Panc1 (cell line): ENCODE results near the gene ZFR2. TPM values are rescaled to one million over a fixed set of nuclear protein-coding genes. Genes with fewer than 3 reads are reported as not detected.
"Not testable (repeated sequence)": the region's sequence is repeated elsewhere in the genome, so short reads cannot be mapped to it uniquely, and the experiment has no call there.

Source experiments
- ATAC-seq: fragments of 200-7000 bp; cut with Tn5 transposase; 2 replicates; pipeline ENCODE4 v1.9.1; 2020; ENCODE audit warnings: mild to moderate bottlenecking, moderate library complexity
- BruUV-seq: library from RNA; stranded (reverse); fragments of 400-500 nt; replicated peaks from 2 replicates; lab custom pipeline; 2021; lab: Mats Ljungman, UMichigan
- CTCF ChIA-PET: fragments of 300-600 bp; sonication (Branson Sonifier 250); formaldehyde crosslinking; loops from one replicate; lab custom pipeline; 2022; ENCODE audit warnings: antibody characterized with exemption; lab: Charles Lee
- POLR2A ChIA-PET: fragments of 300-600 bp; sonication (Branson Sonifier 250); formaldehyde crosslinking; loops from one replicate; lab custom pipeline; 2022; ENCODE audit warnings: antibody characterized with exemption; lab: Charles Lee
- DNase-seq: peaks from one replicate; pipeline ENCODE4 v3.0.0-alpha.2; 2010; ENCODE audit warnings: low read depth, low spot score
- H3K27ac ChIP-seq: 2 replicates; pipeline ENCODE4 v1.5.1; 2011; ENCODE audit warnings: mild to moderate bottlenecking, low read length, inconsistent platforms
- H3K27me3 ChIP-seq: fragments of 200-500 bp; sonication (Bioruptor generic); 2 replicates; pipeline ENCODE4 v1.6.0; 2014; ENCODE audit warnings: low read length, inconsistent platforms; ENCODE audit not compliant: control insufficient read depth, insufficient read depth
- H3K36me3 ChIP-seq: fragments of 200-500 bp; sonication (Bioruptor generic); 2 replicates; pipeline ENCODE4 v1.5.1; 2014; ENCODE audit warnings: inconsistent platforms, mild to moderate bottlenecking, low read length, moderate library complexity; ENCODE audit not compliant: control insufficient read depth, insufficient read depth
- H3K4me1 ChIP-seq: 2 replicates; pipeline ENCODE4 v1.5.1; 2011; ENCODE audit warnings: inconsistent platforms, mild to moderate bottlenecking, low read length, moderate library complexity; ENCODE audit not compliant: control insufficient read depth, insufficient read depth
- H3K4me3 ChIP-seq, 2 experiments: 2 replicates each; pipeline ENCODE4 v1.5.1; 2011 to 2012; ENCODE audit warnings: low read depth in 2 of 2, low read length in 2 of 2, mild to moderate bottlenecking in 2 of 2, inconsistent platforms in 1 of 2, moderate library complexity in 1 of 2
- H3K9me3 ChIP-seq: fragments of 200-500 bp; sonication (Bioruptor generic); 2 replicates; pipeline ENCODE4 v1.5.1; 2014; ENCODE audit warnings: low read depth, mild to moderate bottlenecking, inconsistent platforms, low read length, moderate library complexity; ENCODE audit not compliant: control insufficient read depth, insufficient read depth
- CTCF ChIP-seq: fragments of 450-650 bp; IDR thresholded peaks from 2 replicates; pipeline ENCODE4 v1.5.1; 2017; ENCODE audit warnings: mild to moderate bottlenecking
- POLR2AphosphoS5 ChIP-seq: IDR thresholded peaks from 2 replicates; pipeline ENCODE4 v1.6.1; 2012; ENCODE audit warnings: mild to moderate bottlenecking, low read depth, low read length, moderate library complexity
- REST ChIP-seq, 2 experiments: IDR thresholded peaks; 2 replicates each; pipeline ENCODE4 v1.6.1; 2011 to 2012; ENCODE audit warnings: low read depth in 2 of 2, control low read depth in 1 of 2, low read length in 1 of 2, mild to moderate bottlenecking in 1 of 2, moderate library complexity in 1 of 2; ENCODE audit not compliant: insufficient read depth in 1 of 2
- SIN3A ChIP-seq: IDR thresholded peaks from 2 replicates; pipeline ENCODE4 v1.6.1; 2012; ENCODE audit warnings: low read depth, mild to moderate bottlenecking, low read length, moderate library complexity, borderline replicate concordance; ENCODE audit not compliant: insufficient read depth
- TCF7L2 ChIP-seq: IDR thresholded peaks from 2 replicates; pipeline ENCODE4 v1.6.1; 2011; ENCODE audit warnings: mild to moderate bottlenecking, low read depth, low read length, inconsistent platforms
- in situ Hi-C: cut with HindIII; loops from 2 replicates; pipeline ENCODE4 v1.10.0; 2016; ENCODE audit warnings: low sequenced_read_pairs, low pct_unique_long_range_greater_than_20kb
- intact Hi-C: fragments of 100-400 bp; cut with micrococcal nuclease; formaldehyde crosslinking; loops from one replicate; pipeline ENCODE4 v1.10.0; 2022; ENCODE audit not compliant: unreplicated experiment
- total RNA-seq: library from RNA; stranded (reverse); gene quantifications from one replicate; pipeline ENCODE4 v1.2.1, GENCODE V29; 2021; ENCODE audit not compliant: unreplicated experiment

The ZFR2 gene
- total RNA-seq, 1 experiment from 2014 or later, result 0.74 TPM

- intact Hi-C loops, result no loop called here
- ATAC-seq, result no peak
- Histone ChIP-seq H3K9me3 (no peaks in the 10 kb centered on the region), H3K4me1 (no peaks in the 10 kb centered on the region), H3K4me3 (no peak overlapping the region), H3K36me3 (no peaks in the 10 kb centered on the region), H3K27ac (no peak overlapping the region), H3K27me3 (no peaks in the 10 kb centered on the region)
- ChIA-PET CTCF (interaction anchor here (0.6 kb wide), 1 partner anchor 264 kb away, joined by 3 read pairs; no protein-coding TSS in a partner anchor), POLR2A (no interaction called here)
- in situ Hi-C loops, result no loop called here
- no TSS peak for BruUV-seq
- no peak for DNase-seq
- TF ChIP-seq TCF7L2 (no peak), POLR2AphosphoS5 (no peak), CTCF (no peak), REST (IDR thresholded peaks at IDR 0.05; ENCODE audit: insufficient read depth in 1 of 2, low read depth in 2 of 2, low read length in 1 of 2) (no peak), SIN3A (no peak)
Measured at GRCh38 chr19:3817761-3818160, 51.1 kb downstream of the ZFR2 start.

GRCh38 chr19:3816566-3817218, 52.1 kb downstream of the ZFR2 start:
- BruUV-seq, result no TSS peak
- Histone ChIP-seq H3K9me3 (no peaks in the 10 kb centered on the region), H3K4me1 (no peaks in the 10 kb centered on the region), H3K36me3 (no peaks in the 10 kb centered on the region), H3K27me3 (no peaks in the 10 kb centered on the region), H3K27ac (no peak overlapping the region), H3K4me3 (no peak overlapping the region)
- no peak for ATAC-seq
- in situ Hi-C loops, result no loop called here
- TF ChIP-seq TCF7L2 (no peak), REST (IDR thresholded peaks at IDR 0.05; ENCODE audit: insufficient read depth in 1 of 2, low read depth in 2 of 2, low read length in 1 of 2) (no peak), SIN3A (no peak), CTCF (no peak), POLR2AphosphoS5 (no peak)
- intact Hi-C loops, result no loop called here
- DNase-seq, result no peak
- CTCF ChIA-PET, result no interaction called here
- POLR2A ChIA-PET, result no interaction called here

GRCh38 chr19:3816148-3816547, 52.7 kb downstream of the ZFR2 start:
- H3K27me3 ChIP-seq, H3K4me3 ChIP-seq, DNase-seq, H3K27ac ChIP-seq, in situ Hi-C loops, H3K4me1 ChIP-seq, H3K36me3 ChIP-seq, intact Hi-C loops, H3K9me3 ChIP-seq, BruUV-seq, ATAC-seq: not testable (repeated sequence)
- CTCF ChIA-PET, result interaction anchor here (0.7 kb wide), 1 partner anchor 84 kb away, joined by 8 read pairs; no protein-coding TSS in a partner anchor
- POLR2A ChIA-PET, result interaction anchor here (0.7 kb wide), 1 partner anchor 443 kb away, joined by 4 read pairs; no protein-coding TSS in a partner anchor
